NCI-H1436 (cell line): Measurements from ENCODE around the gene CPT1A.

Experiments
- DNase-seq: peaks from one replicate; lab custom pipeline; 2025; lab: John Stamatoyannopoulos, UW

The CPT1A gene

GRCh38 chr11:68798221-68798813 lies 43.4 kb downstream of the CPT1A start:
- DNase-seq = no peak

DNA sequence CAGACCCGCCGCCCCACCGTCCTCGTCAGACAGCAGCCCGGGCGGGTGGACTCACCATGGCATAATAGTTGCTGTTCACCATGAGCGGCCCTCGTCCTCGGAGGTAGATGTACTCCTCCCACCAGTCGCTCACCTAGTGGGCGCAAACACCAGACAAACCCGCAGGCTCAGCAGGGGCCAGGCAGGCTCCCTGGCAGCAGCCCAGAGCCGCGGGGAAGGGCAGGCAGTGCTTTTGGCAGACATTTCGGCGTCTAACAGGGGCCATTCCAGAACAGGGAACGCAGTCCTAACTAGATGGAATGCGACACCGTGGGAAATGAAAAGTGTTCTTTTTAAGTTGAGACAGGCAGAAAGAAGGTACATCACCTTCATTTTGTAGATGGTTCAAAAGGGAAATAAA lies 44.9 kb downstream of the CPT1A start:
- no peak for DNase-seq

GRCh38 chr11:68792400-68792966 lies 49.2 kb downstream of the CPT1A start:
- no peak for DNase-seq

- no peak for DNase-seq
These were observed 57.1 kb downstream of the CPT1A start for GRCh38 chr11:68784653-68785052.

DNA sequence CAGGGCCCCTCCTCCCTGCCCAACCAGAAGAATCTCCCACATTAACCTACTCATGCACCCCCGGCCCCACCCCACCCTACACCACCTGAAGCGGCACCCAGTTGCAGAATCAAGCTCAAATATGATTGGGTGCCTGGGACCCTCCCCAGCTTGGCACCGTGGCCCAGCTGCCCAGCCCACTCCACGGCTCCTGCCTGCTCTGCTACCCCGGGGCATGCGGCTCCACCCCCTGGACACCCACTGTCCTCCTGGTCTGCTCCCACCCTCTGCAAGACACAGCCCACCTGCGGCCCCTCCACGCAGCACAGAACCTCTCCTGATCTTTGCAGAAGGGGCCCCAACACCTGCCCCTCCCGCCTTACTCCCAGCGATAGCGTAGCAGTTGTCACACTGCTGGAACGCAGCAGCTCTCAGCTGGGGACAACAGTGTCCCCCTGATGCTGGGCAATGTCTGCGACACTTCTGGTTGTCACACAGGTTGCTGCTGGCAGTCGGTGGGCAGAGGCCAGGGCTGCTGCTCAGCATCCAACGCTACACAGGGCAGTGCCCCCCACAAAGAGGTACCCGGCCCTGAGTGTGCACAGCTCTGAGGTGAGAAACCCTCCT lies 58.4 kb downstream of the CPT1A start:
- DNase-seq = no peak

GRCh38 chr11:68782711-68783110 lies 59.0 kb downstream of the CPT1A start:
- DNase-seq = no peak

- no peak for DNase-seq
These were observed 60.9 kb downstream of the CPT1A start for GRCh38 chr11:68780829-68781228.

- DNase-seq = no peak
These were observed 63.5 kb downstream of the CPT1A start for GRCh38 chr11:68778205-68778604.

DNA sequence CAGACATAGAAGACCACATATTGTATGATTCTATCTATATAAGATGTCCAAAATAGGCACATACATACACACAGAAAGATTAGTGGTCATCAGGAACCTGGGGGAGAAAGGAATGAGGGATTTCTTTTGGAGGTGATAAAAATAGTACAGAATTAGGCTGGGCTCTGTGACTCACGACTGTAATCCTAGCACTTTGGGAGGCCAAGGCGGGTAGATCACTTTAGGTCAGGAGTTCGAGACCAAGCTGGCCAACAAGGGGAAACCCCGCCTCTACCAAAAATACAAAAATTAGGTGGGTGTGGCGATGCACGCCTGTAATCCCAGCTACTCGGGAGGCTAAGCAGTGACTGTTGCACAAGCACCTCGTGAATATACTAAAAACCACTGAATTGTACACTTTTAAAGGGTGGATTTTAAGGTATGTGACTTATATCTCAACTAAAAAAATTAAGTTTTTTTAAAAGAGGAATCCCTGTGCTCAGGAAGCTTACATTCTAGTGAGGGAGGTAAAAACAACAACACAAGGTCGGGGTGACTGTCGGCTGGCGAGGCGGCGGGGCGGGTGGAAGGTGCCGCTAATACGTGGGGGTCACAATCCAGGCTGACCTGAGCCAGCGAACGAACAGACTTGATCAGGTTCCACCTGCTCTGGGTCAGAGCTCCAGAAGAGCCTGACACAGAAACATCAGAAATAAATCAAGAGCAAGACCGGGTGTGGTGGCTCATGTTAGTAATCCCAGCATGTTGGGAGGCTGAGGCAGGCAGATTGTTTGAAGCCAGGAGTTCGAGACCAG lies 65.1 kb downstream of the CPT1A start:
- DNase-seq = no peak

GRCh38 chr11:68775951-68776388 lies 65.7 kb downstream of the CPT1A start:
- no peak for DNase-seq

DNA sequence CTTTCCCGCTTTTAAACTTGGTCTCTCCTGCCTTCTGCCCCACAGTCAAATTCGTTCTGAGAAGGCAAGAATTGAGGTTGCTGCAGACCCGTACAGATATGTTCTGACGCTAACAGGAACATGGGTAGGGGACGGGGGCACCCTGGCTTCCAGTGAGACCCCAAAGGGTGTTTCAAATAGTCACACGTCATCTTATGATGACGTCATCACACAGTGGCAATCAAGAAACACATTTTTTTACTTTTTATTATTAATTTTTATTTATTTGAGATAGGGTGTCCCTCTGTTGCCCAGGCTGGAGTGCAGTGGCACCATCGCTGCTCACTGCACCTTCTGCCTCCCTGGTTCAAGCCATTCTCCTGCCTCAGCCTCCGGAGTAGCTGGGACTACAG lies 67.5 kb downstream of the CPT1A start:
- no peak for DNase-seq

DNA sequence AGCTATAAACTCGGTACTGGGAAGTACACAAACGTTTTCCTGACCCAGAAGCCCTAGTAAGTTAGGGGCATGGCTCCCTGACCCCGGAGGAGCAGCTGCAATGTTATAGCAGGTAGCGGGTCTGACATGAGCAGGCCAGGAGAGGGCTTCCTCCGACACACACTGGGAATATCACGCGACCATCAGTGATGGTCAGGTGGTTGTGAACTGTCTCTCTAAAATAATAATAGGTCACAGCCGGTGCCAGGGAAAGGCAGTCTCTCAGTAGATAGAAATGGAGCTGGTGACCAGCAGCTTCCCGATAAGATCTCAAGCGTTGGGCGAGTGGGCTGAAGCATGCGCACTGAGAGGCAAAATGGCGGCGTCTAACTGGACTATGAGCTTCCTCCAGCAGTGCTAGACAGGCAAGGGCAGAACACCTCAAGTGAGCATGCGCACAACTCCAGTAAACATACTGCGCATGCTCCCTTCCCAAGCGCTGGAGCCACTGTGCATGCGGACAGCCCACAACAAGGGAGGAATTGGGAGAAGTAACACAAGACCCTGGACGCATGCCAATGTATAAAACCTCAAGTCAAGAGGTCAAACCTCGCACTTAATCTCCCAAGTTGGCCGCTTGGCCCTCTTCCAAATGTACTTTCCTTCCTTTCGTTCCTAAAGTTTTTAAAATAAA lies 68.1 kb downstream of the CPT1A start:
- DNase-seq = no peak

DNA sequence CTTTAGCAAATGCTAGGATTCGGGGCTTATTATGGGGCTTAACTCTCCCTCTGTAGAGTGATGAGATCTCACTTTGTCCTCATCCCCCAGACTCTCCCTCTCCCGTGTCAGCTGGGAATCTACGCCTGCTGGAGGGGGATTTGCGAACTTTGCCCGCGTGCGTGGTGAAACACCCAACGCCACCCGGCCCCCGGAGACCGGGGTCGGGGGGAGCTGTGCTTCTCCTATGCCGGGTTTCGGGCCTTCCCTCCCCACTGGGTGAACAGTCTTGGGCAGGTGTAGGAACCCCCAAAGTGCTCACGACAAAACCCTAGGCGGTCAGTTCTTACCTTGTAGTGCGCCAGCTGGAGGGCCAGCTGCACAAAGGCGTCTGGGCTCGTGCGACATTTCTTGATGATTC lies 68.8 kb downstream of the CPT1A start:
- DNase-seq = no peak

DNA sequence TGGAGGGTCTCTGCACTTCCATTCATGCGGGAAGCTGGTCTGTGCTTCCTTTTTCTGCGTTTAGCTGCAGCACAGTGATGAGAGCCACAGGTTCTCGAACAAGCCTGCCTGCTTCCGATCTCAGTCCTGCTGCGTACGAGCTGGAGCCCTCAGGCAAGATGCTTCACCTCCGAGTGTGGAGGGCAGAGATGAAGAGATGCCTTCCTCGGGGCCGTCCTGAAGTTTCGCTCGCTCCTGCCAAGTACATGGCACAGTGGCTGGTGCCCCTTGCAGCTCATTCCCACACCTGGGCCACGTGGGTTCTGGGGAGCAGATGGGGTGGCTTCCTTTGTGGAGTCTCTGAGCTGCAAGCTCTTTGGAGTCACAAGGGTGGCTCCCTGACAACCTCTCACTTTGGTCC lies 70.9 kb downstream of the CPT1A start:
- DNase-seq = no peak

- no peak for DNase-seq
These were observed 74.0 kb downstream of the CPT1A start for GRCh38 chr11:68767672-68768071.

DNA sequence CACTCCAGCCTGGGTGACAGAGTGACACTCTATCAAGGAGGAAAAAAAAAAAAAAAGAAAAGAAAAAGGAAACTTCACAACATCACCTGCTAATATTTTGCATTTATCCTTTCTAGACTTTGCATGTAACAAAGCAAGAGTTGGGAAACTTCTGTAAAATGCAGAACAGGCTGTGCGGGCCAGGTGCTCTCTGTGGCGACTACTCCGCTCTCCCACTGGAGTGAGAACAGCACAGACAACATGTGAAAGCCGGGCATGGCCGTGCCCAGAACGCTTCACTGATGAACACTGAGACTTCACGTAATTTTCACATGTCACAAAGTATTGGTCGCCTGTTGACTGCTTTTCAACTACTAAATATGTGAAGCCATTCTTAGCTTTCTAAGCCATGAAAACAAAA lies 74.9 kb downstream of the CPT1A start:
- DNase-seq = no peak

DNA sequence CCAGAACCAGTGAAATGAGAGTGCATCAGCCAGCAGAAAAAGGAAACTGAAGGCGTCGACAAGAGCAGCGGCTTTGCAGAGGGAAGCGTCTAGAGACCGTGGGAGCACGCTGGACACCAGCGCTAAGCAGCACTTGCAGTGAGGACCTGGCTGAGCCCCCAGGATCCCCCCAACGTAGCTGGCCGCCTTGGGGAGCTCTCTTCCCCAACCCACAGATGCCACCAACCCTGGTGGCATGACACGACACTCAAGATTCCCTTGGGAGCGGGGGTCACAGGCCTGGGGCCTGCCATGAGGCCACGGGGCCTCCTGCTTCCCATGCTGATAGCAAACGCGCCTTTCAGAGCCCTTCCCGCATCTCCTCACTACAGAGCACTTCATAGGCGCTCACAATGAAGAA lies 77.0 kb downstream of the CPT1A start:
- no peak for DNase-seq

DNA sequence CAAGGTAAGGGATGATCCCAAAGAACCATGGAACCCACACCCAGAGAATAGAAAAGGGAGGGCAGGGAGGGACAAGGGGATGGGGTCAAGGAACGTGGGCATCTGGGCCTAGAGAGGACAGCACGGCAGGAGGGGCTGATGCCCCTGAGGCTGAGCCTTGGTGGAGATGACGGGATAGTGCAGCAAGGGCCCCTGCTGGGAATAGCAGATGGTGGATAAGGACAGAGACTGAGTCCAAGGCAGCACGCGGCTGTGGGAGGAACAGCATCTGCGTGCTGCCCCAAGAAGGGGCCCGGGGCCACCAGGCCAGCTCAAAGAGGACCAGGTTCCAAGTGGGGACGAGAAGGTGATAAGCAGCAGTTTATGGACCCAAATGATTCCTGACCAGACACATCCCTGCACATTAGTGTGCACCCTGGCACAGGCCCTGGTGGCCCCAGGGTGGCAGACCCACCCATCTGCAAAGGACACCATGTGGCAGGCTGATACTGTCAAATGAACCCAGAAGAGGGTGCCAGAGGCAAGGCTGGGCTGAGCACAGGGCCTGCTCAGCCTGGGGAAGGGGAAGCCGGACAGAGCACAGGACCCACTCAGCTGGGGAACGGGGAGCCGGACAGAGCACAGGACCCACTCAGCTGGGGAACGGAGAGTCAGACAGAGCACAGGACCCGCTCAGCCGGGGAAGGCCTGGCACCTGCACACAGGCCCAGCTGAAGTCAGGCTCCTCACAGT lies 77.6 kb downstream of the CPT1A start:
- DNase-seq = no peak

DNA sequence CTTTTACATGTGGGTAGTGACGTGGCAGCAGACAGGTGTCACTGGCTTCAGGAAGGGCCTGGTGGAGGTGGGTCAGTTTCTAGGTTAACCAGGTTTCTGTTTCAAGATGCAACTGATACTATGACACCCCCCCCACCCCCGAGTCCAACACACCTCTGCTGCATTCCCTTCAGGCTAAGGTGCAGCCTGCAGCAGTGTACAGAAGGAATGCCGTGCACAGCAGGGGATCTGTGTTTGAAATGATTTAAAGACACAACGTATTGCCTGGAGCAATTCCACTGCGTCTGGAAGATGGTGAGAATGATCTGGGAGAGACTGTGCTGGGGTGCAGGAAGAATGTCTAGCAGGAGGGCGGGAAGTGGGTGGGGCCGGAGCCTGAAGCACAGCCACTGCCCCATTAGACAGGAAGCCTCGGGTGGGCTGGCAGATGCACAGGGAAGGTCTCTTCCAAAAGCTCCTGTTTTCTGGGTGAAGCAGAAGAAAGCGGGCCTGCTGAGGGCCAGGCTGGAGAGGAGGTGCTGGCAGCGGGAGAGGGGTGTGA lies 78.5 kb downstream of the CPT1A start:
- DNase-seq = no peak

DNA sequence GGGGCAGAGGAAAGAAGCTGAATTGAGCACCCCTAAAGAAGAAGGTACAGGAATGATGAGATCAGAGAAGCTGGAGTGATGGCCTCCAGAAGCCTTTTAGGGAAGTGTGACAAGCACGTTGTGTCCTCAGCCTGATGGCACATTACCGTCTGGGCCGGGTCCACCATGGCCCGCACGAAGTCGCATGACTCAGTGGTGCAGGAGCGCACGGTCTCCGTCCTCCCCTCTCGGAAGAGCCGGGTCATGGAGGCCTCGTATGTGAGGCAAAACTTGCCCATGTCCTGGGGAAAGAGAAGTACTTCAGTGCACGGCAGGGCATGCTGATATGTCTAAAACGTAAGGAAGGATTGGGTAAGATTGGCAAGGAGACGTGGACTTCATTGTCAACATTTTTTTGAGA lies 79.2 kb downstream of the CPT1A start:
- no peak for DNase-seq

DNA sequence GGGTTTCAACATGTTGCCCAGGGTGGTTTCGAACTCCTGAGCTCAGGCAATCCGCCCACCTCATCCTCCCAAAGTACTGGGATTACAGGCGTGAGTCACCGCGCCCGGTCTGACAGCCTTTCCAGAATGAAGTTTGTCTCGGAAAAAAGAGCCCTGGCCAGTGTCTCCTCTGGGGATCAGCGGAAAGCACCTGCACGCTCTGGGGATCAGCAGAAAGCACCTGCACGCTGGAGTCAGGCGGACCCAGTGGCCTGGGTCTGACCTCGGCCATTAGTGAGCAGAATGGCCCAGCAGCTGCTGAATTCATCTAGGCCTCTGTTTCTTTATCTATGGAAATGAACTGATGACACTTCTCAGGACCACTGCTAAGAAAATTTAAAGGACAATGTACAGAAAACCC lies 79.9 kb downstream of the CPT1A start:
- DNase-seq = no peak

- DNase-seq = no peak
These were observed 81.7 kb downstream of the CPT1A start for GRCh38 chr11:68759991-68760390.
